GM13976 (cell line): ENCODE measurements around the gene ITGB5.

Source experiments
- DNase-seq: peaks from one replicate; pipeline ENCODE4 v3.0.0; 2012; ENCODE audit warnings: low spot score
- CTCF ChIP-seq: IDR thresholded peaks from 2 replicates; pipeline ENCODE4 v1.5.1; 2012; ENCODE audit warnings: borderline replicate concordance, mild to moderate bottlenecking; ENCODE audit not compliant: insufficient read depth; ENCODE audit errors: extremely low read depth, missing control alignments, control extremely low read depth
- in situ Hi-C: fragments of 300-500 bp; cut with MboI; formaldehyde crosslinking; loops from one replicate; pipeline ENCODE4 v1.12.0; 2022; ENCODE audit warnings: low sequenced_read_pairs, mixed read lengths, inconsistent platforms; ENCODE audit not compliant: unreplicated experiment

ITGB5 gene

GRCh38 chr3:124896824-124897526 lies 9.8 kb upstream of the ITGB5 start:
- no peak for TF ChIP-seq CTCF
- no peak for DNase-seq
- in situ Hi-C loops: no loop called here

GRCh38 chr3:124895756-124896155 lies 8.6 kb upstream of the ITGB5 start:
- in situ Hi-C loops: no loop called here
- no peak for TF ChIP-seq CTCF
- DNase-seq: no peak

- in situ Hi-C loops: no loop called here
- TF ChIP-seq CTCF: no peak
- DNase-seq: no peak
Measured at GRCh38 chr3:124893526-124893925, 6.4 kb upstream of the ITGB5 start.

GRCh38 chr3:124890573-124891190 lies 3.5 kb upstream of the ITGB5 start:
- in situ Hi-C loops: no loop called here
- TF ChIP-seq CTCF: no peak
- DNase-seq: no peak

- in situ Hi-C loops: no loop called here
- TF ChIP-seq CTCF: no peak
- DNase-seq: no peak
Measured at GRCh38 chr3:124888482-124889441, 1.6 kb upstream of the ITGB5 start.

GRCh38 chr3:124887932-124888298 lies 750 bp upstream of the ITGB5 start:
- DNase-seq: no peak
- in situ Hi-C loops: no loop called here
- TF ChIP-seq CTCF: no peak
